ENCODE data around the gene BACE2. TPM values are rescaled to one million over a fixed set of nuclear protein-coding genes. Genes with fewer than 3 reads are reported as not detected.

The BACE2 gene
- total and polyA plus RNA-seq, 2 of the 13 experiments (the other 11 are each of a cell fraction or from before 2014, with no cell fraction given): 0.07 to 0.11 TPM

GRCh38 chr21:41136286-41136685 is 31.7 kb upstream of the BACE2 start:
- H3K79me2 ChIP-seq (ENCODE audit: insufficient read depth, low read length): no peaks in the 10 kb centered on the region
- CTCF ChIA-PET (ENCODE audit: low intra/inter-chr PET ratio, low total read pairs): no interaction called here
- POLR2A ChIA-PET: no interaction called here
- no peak for TF ChIP-seq DPF2 (CRISPR knock-in tag; IDR thresholded peaks at IDR 0.05; ENCODE audit: borderline replicate concordance, low read depth)
- no peak for DNase-seq (ENCODE audit: low spot score)
- no peaks in the 10 kb centered on the region for H3K36me3 ChIP-seq (replicated peaks in 1 of 2; ENCODE audit: control insufficient read depth in 1 of 2, insufficient read depth in 2 of 2, low read length in 2 of 2)
- peaks cover 4 to 16% of the 10 kb centered on the region in 2 experiments; a peak in 2 of 5 replicates for H3K27me3 ChIP-seq (ENCODE audit: control insufficient read depth in 1 of 2, insufficient read depth in 2 of 2, low read length in 2 of 2)
- H3K27ac ChIP-seq (ENCODE audit: extremely low read length, insufficient read depth, low read length): no peak overlapping the region
- H3K4me2 ChIP-seq (ENCODE audit: low read depth, low read length): no peak overlapping the region
- ATAC-seq: no peak
- no peaks in the 10 kb centered on the region for H3K4me1 ChIP-seq (ENCODE audit: insufficient read depth, low read length)
- 37% methylated on average over 2 of the region's 6 CpGs for WGBS (ENCODE audit: low lambda C conversion rate)
- H2AFZ ChIP-seq (ENCODE audit: low read length): no peak overlapping the region
- no peak for FAIRE-seq
- BruUV-seq (replicated peaks): no TSS peak
- intact Hi-C loops (cut with micrococcal nuclease; ENCODE audit: unreplicated experiment): no loop called here
- H4K20me1 ChIP-seq (ENCODE audit: insufficient read depth, low read length): no peaks in the 10 kb centered on the region
- H3K9ac ChIP-seq (ENCODE audit: insufficient read depth, low read depth, low read length): no peak overlapping the region
- H3K9me3 ChIP-seq (ENCODE audit: low read length): no peaks in the 10 kb centered on the region
- in situ Hi-C loops (cut with HindIII; ENCODE audit: extremely low pct_ligation_motif_present, low pct_unique_long_range_greater_than_20kb): no loop called here
- no peak overlapping the region for H3K4me3 ChIP-seq (replicated peaks in 1 of 3; ENCODE audit: insufficient read depth in 1 of 3, low read depth in 2 of 3, low read length in 3 of 3)

DNA sequence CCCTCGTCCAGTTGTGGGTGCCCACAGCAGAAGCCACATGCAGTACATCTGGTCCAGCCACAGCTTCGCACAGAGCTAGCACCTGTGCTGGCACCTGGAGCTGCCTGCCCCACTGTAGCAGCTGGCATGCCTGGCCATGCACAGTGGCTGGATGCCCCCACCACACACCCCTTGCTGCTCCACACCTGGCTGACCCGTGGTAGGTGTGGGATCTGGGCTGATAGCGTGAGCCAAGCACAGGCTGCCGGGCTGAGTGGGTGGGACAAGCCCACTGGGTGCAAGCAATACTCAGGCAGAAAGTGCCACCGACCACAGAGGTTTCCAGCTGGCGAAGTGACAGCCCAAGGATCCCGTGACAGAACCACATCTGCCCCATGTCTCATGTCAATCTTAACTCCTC is 30.6 kb upstream of the BACE2 start:
- WGBS (ENCODE audit: low lambda C conversion rate): no CpG with 5 or more reads among the region's 8 CpGs
- no peak for FAIRE-seq
- Histone ChIP-seq H4K20me1 (ENCODE audit: insufficient read depth, low read length) (no peaks in the 10 kb centered on the region), H3K79me2 (ENCODE audit: insufficient read depth, low read length) (no peaks in the 10 kb centered on the region), H3K4me1 (ENCODE audit: insufficient read depth, low read length) (no peaks in the 10 kb centered on the region), H3K27ac (ENCODE audit: extremely low read length, insufficient read depth, low read length) (no peak overlapping the region), H3K27me3 (ENCODE audit: control insufficient read depth in 1 of 2, insufficient read depth in 2 of 2, low read length in 2 of 2) (peaks cover 6 to 23% of the 10 kb centered on the region in 2 experiments; a peak in 2 of 5 replicates), H3K36me3 (replicated peaks in 1 of 2; ENCODE audit: control insufficient read depth in 1 of 2, insufficient read depth in 2 of 2, low read length in 2 of 2) (no peaks in the 10 kb centered on the region), H2AFZ (ENCODE audit: low read length) (no peak overlapping the region), H3K4me2 (ENCODE audit: low read depth, low read length) (no peak overlapping the region), H3K4me3 (replicated peaks in 1 of 3; ENCODE audit: insufficient read depth in 1 of 3, low read depth in 2 of 3, low read length in 3 of 3) (no peak overlapping the region), H3K9ac (ENCODE audit: insufficient read depth, low read depth, low read length) (no peak overlapping the region), H3K9me3 (ENCODE audit: low read length) (no peaks in the 10 kb centered on the region)
- BruUV-seq (replicated peaks): no TSS peak
- in situ Hi-C loops (cut with HindIII; ENCODE audit: extremely low pct_ligation_motif_present, low pct_unique_long_range_greater_than_20kb): no loop called here
- no peak for TF ChIP-seq BCLAF1 (IDR thresholded peaks at IDR 0.05)
- TF ChIP-seq ZNF20 (CRISPR knock-in tag; IDR thresholded peaks at IDR 0.05): no peak
- TF ChIP-seq AKAP8 (CRISPR knock-in tag; IDR thresholded peaks at IDR 0.05): no peak
- TF ChIP-seq SP4 (CRISPR knock-in tag; IDR thresholded peaks at IDR 0.05): no peak
- CTCF ChIA-PET (ENCODE audit: low intra/inter-chr PET ratio, low total read pairs): no interaction called here
- POLR2A ChIA-PET: no interaction called here
- no peak for DNase-seq (ENCODE audit: low spot score)
- intact Hi-C loops (cut with micrococcal nuclease; ENCODE audit: unreplicated experiment): no loop called here
- ATAC-seq: no peak
